Globus pallidus (tissue), 1 donor: ENCODE measurements around the gene CA11.

ENCODE experiments used
- DNase-seq: peaks from one replicate; pipeline ENCODE4 v3.0.0-alpha.2; 2015; ENCODE audit warnings: low spot score

The CA11 gene

DNA sequence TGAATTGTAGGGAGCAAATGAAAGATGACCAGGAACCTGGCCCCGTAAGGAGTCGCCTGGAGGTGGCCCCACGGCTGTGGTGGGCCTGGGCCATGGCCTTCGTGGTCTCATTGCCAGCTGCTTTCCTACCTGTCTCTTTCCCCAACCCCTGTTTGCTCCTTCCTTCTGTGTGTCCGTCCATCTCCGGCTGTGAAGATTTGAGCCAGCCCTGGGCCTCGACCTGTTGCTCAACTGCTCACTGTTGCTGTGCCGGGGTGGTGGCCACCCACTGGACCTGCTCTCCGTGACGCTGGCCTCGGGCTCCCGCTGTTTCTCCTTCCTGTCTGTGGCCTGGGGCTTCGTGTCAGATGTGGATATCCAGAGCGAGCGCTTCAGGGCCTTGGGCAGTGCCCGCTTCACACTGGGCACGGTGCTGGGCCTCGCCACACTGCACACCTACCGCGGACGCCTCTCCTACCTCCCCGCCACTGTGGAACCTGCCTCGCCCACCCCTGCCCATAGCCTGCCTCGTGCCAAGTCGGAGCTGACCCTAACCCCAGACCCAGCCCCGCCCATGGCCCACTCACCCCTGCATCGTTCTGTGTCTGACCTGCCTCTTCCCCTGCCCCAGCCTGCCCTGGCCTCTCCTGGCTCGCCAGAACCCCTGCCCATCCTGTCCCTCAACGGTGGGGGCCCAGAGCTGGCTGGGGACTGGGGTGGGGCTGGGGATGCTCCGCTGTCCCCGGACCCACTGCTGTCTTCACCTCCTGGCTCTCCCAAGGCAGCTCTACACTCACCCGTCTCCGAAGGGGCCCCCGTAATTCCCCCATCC is 17.3 kb downstream of the CA11 start:
- DNase-seq = no peak

DNA sequence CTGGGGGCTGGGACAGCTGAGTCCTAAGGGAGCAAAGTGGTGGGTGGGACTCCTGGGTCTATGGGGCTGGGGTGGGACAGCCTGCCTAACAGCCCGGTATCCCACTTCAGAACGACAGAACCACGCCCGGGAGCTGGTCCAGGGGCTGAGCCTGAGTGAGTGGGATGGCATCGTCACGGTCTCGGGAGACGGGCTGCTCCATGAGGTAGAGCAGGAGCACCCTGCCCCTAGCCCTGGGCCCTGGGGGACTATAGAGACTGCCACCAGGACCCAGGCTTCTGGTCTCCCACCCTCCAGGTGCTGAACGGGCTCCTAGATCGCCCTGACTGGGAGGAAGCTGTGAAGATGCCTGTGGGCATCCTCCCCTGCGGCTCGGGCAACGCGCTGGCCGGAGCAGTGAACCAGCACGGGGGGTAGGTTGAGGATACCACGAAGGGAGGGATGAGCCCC is 18.1 kb downstream of the CA11 start:
- no peak for DNase-seq

DNA sequence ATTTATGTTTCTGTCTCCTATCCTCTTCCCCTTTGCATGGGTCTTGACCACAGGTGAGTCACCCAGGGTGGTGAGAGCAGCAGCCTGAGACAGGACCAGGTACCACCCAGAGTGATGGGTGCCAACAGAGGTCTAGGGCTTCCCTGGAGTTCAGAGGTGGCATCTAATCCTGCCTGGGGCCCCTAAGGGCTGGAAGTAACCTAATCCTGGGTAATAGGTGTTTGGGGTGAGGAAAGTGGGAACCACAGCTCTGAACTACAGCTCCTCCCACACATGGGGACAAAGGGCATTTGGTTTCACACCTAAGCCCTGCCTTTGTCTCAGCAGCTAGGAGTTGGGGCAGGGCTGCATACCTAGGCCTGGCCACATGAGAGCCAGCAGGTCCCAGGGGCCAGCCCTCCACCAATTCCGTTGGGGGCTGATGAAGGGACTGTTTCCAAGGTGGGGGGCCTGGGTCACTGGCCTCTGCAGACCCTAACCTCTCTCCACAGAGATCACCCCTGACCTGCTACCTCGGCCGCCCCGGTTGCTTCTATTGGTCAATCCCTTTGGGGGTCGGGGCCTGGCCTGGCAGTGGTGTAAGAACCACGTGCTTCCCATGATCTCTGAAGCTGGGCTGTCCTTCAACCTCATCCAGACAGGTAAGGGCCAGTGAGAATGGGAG is 18.7 kb downstream of the CA11 start:
- DNase-seq = no peak

DNA sequence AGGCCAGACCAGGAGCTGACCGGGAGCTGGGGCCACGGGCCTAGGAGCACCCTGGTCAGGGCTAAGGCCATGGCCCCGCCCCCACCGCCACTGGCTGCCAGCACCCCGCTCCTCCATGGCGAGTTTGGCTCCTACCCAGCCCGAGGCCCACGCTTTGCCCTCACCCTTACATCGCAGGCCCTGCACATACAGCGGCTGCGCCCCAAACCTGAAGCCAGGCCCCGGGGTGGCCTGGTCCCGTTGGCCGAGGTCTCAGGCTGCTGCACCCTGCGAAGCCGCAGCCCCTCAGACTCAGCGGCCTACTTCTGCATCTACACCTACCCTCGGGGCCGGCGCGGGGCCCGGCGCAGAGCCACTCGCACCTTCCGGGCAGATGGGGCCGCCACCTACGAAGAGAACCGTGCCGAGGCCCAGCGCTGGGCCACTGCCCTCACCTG is 20.1 kb downstream of the CA11 start:
- no peak for DNase-seq

DNA sequence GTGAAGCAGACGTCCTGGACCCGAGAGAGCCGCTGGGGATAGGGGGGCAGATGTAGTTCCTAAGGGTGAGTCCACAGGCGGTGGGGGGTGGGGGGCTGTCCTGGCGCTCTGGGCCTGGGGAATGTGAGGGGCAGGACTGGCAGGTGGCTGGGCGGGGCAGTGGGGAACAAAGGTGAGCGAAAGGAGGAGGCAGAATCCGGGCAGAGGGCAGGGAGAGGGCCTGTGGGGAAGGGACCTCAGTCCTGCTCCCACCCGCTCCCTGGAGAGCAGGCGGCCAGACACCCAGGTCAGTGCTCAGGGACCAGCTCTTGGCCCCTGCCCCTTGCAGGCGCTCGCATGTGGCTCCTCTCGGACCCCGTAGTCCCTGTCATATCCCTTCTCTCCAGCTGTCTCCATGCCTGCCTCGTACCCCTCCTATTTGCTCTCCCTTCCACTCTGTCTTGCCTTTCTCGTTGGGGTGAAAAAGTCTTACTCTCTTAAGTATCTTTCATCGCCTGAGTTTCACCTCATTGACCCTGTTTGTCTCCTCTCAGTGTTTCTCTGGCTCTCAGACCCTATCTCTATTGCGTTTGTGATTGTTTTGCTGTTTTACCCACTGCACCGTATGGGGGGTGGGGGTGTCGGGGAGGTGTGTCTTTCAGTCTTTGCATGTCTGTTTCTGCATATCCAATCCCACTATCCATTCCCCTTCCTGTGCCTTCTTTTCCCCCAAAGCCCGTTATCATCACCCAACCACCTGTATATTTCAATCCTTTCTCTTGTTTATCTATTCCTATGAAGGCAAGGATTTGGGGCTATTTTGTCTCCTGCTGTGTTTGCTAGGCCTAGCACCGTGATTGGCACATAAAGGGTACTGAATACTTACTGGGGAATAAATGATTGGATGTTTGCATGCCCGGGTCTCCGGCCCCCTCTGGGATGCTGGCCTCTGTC is 20.9 kb downstream of the CA11 start:
- DNase-seq = no peak

DNA sequence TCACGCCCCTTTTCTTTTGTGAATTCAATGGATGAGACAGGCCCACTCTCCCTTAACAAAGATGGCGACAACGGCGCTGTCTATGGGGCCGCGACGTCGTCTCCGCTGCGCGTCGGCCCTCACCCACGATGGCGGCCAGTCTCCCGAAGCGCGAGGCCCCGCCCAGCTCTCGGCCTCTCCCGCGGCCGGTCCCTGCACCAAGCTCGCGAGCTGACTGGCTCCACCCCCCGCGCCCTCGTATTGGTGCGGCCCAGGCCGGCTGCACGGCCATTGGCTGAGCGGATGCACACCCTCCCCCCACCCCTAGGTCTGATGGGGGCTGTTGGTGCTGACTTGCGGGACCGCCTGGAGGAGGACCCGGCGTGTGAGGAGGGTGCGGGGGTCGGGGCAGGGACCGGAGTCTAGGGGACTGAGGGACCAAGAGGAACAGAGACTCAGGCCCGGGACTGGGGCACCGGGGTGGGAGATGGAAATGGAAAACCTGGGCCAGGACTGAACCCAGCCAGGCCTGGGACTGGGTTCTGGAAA is 21.9 kb downstream of the CA11 start:
- DNase-seq = peak; percentile 99

DNA sequence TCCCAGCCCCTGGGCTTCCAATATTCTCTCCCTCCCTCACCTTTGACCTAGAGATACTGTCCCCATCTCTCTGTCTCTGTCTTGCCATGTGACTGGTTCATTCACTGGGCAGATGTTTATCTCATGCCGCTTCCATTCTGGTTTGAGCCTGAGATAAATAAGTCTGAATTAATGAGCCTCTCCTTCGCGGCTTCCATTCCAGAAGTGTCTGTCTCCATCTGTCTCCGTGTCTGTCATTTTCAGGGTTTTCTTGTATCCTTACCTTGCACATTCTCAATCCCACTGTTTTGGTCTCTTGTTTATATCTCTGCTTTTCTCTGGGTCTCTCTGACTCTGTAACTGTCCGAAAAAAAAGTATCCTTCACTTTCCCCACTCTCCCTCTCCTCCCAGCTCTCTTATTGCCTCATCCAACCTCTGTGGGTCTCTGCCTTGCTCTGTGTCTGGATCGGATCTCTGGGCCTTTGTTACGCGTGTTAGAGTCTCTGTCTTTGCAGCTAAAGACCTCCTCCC is 22.4 kb downstream of the CA11 start:
- no peak for DNase-seq

DNA sequence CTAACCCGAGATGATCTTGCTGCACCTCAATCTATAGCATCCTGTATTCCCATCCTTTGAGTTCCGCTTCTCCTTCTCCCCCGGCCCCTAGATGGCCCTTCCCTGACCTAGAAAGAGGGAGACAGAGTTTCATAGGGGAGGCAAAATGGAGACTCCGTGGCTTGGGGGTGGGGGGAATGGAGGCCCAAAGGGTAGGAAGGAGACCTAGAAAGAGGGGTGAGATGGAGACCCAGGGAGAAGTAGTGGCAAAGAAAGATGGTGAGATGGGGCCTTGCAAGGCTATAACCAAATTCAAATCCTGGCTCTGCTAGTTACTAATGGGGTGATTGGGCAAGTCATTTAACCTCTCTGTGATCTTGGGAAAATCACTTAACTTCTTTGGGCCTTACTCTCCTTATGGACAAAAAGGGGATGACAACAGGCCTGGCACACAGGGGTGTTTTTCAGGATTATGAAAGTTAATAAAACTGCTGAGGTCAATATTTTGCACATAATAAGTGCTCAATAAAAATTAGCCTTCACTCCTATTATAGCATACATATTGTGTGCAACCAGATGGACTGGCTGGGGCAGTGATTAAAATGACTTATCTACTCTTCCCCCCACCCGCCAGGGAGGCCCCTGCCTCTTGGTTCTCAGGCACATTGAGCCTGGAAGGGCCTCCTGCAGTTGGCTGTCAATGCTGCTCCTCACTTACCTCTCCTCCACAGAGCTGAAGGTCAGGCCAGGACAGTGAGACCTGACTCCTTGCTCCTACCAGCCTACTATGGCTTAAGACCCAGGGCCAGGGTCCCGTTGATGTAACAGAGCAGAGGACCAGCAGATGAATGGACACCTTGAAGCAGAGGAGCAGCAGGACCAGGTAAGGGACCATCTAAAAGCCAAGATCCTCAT is 26.0 kb downstream of the CA11 start:
- DNase-seq = no peak

DNA sequence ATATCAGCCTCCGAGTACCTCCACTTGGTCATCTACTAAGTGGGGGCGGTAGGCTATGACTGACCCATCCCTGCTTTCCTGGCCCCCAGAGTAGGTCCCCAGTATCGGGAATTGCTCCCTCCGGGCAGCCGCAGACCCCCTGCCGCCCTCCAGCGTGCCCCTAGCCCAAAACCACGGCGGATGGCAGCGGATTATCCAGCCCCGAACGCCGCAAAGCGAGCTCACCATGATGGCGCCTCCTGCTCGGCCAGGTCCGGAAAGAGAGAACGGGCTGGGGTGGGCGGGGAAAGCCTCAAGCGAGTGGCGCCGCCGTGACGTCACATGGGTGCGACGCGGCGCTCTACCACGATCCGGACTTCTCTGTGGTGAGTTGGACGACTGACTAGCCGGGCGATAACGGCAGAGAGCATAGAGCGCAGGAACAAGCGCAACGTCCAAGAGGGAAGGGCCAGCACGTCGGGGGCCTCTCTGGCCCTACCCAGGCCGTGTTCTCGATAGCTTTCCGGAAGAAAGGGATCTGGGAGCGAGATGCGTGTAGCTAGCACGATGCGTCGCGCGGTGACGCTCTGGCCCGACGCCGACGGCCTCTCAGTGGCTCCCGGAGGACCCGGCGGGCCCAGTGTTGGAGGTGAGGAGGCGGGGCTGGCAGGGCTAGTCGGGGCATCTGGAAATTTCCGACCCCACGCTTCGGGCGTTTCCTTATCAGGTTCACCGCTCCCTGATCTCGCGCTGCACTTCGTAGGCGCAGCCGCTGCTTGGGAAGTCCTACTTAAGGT is 26.9 kb downstream of the CA11 start, which contains the start of the genes RPL18 and SPHK2:
Gene RPL18, minus strand, starts transcription at position 263 of the 776 bp plus-strand sequence. Its CDS starts 35 bp downstream, at position 228.
Gene SPHK2, plus strand, starts transcription at position 591 of the 776 bp plus-strand sequence. CDS start 1,009 bp downstream, outside the sequence.
- peak; percentile 100 for DNase-seq

DNA sequence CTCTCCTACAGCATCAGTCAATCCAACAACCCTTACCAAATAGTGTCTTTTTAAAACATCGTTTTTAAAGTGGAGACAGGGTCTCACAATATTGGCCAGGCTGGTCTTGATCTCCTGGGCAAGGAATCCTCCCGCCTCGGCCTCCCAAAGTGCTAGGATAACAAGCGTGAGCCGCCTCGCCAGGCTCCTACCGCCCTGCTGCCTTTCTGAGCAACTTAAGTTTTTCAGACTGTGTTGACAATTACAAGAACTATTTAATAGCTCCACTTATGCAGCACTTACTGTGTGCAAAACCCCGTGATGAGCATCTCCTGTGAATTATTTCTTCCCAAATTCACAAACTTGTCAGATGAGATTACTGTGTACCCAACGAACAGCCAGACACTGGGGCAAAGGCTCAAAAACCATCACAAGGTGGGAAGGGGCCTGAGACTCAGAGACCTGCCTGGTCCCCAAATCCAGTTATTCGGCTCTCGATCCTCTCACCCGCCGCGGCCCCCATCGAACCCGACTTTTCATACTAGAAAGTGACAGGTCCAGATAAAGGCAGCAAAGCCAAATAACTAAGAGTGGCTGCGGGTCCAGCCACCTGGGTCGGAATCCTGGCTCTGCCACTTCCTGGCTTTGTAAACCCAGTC is 27.6 kb downstream of the CA11 start:
- no peak for DNase-seq

DNA sequence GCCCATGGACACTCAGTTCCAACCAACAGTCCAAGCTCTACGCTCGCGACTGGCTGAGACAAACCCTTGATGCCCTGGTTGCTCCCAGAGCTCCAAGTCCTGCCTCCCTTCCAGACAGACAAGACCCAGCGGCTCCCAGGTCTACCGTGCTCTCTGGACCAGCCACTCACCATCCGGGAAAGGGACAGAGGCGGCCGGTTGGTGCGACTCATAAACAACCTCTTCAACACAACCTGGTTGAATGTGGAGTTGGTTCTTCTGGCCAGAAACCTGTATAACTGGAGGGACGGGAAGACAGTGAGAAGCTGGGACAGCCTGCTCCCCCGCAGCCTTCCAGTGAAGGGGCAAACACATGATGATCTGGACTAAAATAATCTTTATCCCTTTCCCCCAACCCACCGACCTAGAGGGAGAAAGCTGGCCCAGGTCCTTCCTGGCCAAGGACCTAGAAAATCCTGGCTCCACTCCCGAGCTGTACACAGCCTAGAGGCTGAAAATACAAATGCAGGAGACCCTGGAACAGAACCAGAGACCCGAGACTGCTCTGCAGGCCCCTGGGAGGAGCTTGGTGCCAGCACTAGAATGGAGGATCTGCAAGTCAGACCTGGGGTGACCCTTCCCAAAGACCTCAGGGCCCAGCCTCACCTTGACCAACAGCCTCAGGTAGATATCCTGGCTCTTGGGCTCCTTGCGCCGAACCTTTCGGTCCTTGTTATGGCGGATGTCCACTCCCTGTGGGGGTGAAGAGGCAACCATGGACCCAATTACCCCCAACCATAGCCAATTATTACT is 28.6 kb downstream of the CA11 start:
- DNase-seq = no peak

DNA sequence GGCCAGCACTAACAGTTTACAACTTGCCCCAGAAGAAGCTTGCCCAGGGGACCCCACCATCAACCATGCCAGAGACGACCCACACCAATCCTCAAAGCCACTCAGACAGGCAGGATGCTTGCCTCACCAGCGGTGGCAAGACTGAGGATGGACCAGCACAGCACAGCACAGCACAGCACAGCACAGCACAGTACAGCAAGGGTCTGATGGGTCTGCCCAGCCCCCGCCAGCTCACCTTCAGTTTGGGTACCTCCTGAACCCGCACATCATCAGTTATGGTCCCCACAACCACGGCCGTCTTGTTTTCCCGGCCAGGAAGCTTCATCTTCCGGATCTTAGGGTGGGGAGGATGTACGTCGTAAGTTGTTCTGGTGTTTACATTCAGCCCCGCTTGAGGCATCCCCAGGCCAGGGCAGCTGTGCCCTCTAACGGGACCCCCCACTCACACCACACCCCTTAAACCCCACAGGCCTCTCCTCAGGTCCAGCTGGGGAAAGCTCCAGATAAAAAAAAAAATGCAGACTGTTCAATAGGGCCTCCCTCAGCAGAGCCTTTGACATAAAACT is 29.4 kb downstream of the CA11 start:
- no peak for DNase-seq

DNA sequence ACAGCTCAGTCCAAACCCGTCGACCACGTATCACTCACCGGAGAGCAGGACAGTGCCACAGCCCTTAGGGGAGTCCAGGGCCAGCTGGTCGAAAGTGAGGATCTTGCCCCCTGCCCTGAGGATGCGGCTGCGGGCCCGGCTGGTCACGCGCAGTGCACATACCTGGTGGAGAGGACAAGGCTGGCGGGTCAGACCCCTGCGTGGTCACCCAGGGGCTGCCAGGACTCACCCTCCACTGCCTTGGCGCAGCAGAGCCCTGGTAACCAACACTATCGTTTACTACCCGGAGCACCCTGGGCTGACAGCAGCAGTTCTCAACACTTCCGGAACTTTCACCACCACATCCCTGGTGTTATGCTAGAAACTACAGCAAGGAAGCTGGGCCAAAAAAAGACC is 29.9 kb downstream of the CA11 start:
- no peak for DNase-seq

DNA sequence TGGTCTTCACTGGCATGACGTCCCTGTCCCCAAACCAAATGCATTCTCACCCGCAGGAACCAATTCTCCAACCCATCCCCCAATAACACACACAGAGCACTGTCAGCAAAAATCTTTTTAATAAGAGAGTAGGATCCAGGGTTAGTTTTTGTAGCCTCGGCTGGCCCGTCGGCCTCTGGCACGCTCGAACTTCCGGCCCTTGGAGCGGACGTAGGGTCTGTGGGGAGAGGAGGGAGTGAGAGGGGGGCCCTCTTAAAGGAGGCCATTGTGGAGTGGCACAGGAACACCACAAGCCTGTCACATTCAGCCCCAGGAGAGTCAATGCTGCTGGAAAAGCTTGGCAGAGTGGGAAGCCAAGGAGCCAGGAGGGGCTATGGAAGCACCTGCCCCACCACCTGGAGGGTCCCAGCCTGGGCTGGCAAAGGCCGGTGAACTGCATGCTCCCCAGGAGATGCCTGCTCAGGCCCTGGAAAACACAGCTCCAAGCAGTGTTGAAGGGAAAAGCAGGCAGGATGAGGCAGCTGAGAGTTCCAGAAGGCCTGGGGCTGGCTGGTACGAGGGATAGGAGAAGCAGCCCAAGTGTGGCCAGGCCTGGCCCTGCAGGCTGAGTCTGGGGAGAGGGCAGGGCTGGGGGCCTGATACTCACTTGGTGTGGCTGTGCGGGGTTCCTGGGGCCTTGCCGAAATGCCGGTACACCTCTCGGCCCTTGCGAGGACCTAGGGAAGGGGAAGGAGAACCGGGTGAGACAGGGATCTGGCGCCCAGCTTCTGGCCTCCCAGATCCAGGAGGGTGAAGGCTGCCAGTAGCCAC is 30.6 kb downstream of the CA11 start:
- DNase-seq = no peak

DNA sequence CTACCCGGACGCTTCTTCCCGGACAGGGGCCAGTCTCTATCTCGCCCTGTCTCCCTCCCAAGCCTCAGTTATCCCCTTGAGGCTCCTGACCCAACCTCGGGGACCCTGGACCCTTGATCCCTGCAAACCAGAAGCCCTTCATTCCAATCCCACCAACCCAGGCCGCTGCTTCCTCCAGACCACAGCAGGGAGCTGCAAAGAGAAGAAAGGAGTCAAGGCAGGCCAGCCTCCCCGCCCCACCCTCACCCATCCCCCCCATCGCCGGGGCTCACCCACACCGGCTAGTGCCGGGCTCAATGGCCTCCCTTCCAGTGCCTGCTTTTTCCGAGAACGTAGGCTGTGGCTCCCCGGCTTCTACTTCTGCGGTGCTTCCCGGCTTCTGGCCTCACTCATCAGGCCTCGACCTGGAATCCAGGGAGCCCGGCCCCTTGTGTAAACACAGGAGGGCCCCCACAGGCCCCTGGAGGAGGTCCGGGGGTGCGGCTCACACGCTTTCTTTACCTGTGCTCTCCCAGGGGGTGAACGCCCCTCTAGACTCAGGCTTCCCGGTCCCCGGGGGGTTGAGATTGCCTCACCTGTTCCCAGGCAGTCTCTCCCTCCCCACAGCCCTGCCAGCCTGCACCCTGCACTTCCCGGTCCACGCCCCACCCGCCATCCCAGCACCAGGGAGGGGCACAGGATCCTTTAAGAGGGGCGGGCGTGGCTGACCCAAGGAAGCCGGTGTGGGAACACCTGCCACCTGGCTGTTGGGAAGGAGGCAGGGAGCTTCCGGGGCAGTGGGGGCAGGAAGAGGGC is 31.4 kb downstream of the CA11 start, which contains the start of gene FAM83E:
Gene FAM83E, minus strand, starts transcription at position 641 of the 795 bp plus-strand sequence. CDS start 1,704 bp downstream, outside the sequence.
- DNase-seq = no peak

DNA sequence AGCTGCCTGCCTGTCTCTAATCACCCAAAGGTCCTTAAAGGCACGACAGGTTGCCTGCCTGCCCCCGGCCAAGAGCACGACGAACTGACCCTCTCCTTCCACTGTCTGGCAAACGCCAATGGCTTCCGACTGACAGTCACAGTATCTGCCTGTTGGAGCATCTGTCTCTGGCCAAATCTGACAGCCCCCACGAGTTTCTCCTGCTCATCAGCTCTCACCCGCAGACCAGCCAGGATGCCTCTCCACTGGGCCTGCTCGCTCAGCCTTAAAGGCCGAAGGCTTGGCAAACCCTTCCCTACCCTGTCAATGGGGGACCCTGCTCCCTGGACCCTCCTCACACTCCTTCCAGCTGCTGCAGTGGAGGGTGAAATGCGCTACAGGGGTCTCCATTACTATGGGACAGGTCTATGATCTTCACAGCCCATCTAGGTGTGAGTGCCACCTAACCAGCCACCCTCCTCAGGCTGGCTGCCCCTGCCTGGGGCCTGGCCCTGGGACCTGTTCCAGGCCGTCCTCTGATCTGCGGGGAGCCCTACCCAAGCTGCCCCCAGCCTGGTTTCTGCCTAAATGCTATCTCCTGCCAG is 32.0 kb downstream of the CA11 start:
- DNase-seq = no peak
